NCI-H510A (cell line): ENCODE results near the gene KCNMB2.

Experiments used
- DNase-seq: peaks from one replicate; lab custom pipeline; 2025; lab: John Stamatoyannopoulos, UW

KCNMB2 gene

GRCh38 chr3:178569826-178570225 is 33.6 kb downstream of the KCNMB2 start:
- DNase-seq: no peak

DNA sequence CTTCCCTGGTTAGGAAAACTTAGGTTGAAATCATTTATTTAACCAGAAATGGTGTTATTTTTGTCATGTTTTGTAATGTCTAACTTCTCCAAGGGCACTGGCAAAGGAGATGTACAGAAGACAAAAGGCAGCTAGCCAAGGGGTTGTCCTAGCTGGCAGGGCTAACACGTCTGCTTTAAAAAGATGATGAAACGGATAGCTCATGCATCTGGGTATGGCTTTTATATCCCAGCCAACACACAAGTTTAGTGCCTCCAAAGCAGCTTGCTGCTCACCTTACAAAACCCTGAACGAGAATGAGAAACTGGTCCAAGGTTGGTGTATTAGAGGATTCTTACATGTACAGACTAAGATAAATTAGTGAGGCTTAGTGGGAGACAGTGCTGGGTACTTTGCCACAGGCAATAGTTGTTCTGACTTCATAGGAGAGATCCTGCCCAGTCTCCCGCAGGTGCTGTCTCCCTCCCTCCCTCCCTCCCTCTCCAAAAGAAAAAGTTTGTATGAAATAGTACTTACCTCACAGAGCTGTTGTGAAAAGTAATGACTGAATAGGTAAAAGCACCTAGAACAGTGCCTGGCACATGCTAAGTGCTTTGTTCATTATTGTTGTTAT is 47.8 kb downstream of the KCNMB2 start:
- no peak for DNase-seq

- no peak for DNase-seq
Observed at GRCh38 chr3:178584722-178585380, 48.6 kb downstream of the KCNMB2 start.

GRCh38 chr3:178585454-178585853 is 49.2 kb downstream of the KCNMB2 start:
- no peak for DNase-seq

DNA sequence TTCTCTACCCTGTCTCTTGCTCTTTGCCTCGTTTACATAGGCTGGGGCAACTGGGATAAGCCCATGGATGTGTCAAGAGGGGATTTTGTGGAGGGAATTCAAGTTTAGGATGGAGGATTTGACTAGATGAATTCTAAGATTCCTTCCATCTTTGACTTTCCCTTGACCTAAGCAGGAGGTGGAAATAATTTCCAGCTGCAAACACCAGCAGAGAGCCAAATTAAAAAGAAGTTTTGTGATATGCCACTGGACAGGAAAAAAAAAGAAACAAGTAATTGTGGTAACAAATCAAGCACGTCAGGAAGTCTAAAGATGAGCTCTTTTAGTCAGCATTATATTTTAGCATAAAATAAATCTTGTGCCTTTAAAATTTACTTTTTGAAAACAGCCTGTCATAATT is 49.8 kb downstream of the KCNMB2 start:
- DNase-seq: no peak

- DNase-seq: no peak
Observed at GRCh38 chr3:178588628-178589027, 52.4 kb downstream of the KCNMB2 start.

GRCh38 chr3:178593786-178594185 is 57.5 kb downstream of the KCNMB2 start:
- DNase-seq: no peak

DNA sequence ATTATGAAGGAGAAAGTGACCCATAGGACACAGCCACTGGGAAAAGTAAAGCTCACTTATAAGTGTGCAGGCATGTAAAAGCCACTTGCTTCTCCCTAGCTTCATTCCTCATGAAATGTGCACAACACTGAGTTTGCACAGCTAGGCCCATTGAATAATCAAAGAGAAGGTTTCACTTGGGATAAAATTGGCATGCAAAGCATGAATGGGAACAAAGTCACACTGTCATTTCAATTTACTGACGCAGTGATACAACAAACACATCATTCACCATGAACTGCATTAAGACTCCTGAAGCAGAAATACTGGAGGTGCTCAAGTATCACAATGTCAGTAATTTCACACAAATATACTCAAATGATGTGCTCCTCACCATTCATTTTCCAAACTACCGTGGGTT is 61.1 kb downstream of the KCNMB2 start:
- DNase-seq: no peak

DNA sequence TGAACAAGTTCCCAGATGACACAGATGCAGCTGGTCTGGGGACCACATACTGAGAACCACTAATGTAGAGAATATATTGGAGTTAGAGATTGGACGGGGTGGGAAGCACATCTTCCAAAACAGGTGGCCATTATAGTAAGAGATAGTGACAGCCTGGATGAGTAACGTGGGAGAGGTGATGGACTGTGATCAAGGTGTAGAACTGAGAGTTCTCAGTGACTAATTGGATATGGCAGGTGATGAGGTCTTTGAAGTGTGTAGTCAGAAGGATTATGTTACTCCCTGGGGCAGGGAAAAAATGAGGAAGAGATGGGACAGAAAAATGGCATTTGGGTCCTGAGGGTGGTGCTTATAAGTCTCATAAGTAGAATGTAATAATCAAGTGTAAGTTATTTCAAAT is 66.6 kb downstream of the KCNMB2 start:
- DNase-seq: peak; percentile 76

DNA sequence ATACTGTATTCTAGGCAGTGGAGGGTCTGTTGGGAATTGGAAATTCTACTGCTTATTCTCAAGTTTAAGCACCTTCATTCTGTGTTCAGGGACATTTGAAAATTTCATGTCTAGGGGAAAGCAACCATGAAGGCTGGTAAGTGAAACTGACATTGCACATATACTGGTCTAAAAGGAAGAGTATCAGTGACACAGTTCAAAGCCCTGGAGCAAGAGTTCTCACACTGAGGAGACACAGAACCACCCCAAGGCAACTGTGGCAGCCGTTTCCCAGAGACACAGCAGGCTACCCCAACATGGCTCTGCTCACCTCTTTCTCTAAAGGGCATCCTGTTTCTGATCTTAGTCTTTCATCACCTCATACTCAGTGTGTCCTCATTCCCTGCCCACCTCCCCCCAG is 67.5 kb downstream of the KCNMB2 start:
- no peak for DNase-seq

- DNase-seq: no peak
Observed at GRCh38 chr3:178618197-178618596, 82.0 kb downstream of the KCNMB2 start.

DNA sequence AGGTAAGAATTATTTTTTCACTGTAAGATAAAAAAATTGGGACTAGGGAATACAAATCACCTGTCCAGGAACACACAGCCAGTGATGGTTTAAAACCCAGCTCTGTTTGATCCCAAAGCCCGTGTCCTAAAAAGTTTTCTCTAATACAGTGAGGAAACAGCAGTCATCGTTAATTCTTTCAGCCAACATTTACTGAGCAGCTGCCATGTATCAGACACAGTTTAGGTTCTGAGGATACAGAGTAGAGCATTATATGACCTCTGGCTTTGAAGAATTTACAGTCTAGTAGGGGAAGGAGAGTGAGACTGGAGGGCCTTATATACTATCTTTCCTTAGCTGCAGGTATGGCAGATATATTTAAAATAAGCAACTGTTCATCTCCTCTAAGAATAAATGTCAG is 82.7 kb downstream of the KCNMB2 start:
- DNase-seq: no peak

- DNase-seq: peak; percentile 42
Observed at GRCh38 chr3:178623666-178624255, 87.5 kb downstream of the KCNMB2 start.

DNA sequence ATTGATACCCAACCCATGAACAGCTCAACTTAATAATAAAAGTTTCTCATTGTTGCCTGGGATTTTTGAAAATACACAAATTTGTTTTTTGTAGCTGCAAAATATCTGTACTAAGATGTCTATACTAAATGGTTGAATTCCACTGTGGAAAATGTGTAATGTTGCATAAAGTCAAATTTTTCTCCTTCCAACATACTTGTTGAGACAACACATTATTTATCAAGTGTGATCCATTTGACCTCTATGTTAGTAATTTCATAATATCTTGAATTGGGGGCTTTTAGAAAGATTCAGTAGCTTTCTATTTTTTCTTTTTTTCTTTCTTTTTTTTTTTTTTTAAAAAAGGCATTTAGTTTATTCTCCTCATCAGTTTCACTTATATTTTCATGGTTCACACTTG is 88.0 kb downstream of the KCNMB2 start:
- DNase-seq: no peak

DNA sequence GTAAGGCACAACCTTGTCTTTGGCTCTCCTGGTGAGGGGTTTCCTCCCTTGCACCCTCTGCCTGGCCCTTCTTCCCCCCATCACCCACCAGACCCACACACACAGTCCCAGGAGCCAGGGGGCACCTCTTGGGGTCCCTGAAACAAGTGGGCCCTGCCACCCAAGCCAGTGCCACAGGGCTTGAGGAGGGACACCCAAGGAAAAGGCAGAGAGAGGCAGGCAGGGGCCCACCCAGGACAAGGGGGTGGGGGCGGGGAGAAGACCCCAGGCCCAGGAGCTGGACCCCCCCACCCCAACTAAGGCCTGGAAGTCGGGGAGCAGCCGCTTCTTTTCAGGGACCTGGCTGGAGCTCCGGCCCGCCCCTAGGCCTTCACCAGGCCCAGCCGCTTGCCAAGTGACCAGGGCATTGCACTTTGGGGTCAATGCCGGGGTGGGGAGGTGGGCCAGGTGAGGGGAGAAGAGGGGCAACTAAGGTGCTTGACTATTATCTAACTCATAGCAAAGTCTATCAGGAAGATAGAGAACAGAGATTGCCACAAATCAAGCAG is 88.9 kb downstream of the KCNMB2 start:
- no peak for DNase-seq

DNA sequence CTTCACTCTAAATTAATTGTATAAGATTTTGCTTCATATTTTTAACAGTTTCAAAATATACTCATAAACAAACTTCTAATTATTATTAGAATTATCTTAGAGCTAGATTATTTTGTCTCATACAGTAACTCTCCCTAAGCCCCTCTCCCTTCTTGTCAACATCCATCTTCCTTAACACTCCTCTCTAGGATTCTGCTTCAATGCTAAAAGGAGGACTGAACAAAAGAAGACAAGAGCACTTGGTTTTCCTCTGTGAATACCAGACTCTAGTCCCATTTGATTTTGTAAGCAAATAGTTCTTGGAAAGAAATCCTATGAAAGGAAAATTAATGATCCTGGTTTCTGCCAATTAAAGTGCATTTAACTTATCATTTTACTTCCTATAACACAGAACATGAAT is 91.8 kb downstream of the KCNMB2 start:
- no peak for DNase-seq

DNA sequence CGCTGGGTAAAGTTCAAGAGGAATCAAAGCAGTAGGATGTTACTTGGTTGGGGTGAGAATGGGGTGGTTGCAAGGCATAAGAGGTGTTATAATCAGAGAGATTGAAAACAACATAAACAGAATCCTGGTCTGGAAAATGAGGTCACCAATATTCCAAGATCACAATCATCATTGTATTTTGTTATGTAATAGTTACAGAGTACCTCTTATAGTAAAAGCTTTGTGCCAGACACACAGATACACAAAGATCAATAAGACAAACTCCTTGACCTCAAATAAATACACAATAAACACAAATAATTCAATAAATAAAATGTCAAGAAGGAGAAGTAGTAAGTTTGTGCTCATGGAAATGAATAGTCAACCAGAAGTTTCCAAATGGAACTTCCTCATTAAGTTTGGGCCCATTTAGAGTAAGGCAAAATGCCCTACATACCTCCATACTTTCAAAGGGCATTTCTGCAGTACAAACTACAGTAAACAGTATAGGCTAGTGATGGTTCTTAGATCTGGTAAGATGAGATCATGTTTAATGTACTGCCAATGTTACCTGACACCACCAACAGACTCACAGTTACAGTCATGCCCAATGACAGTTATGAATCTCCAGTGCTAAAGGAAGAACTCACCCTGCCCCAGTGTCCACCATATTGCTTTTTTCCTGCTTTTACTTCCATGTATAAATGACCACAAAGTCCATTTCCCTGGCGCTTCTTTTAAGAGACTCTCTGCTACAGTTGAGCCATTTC is 93.4 kb downstream of the KCNMB2 start:
- DNase-seq: peak; percentile 50

DNA sequence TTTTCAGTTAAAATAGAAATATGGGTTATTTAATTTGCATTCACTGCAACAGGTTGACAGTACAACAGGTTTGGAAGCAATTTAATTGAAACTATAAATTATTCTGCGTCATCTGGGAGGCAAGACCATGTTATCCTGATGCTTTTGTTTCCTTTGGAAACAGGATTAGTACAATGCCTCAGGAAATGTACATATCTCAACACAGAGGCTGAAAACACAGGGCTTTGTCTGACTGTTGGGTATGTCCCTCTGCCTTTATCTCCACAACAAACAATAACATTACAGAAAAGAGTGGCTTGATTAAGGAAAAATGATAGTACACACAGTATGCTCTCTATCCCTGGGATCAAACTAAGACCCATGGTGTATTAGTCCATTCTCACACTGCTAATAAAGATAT is 95.7 kb downstream of the KCNMB2 start:
- no peak for DNase-seq

DNA sequence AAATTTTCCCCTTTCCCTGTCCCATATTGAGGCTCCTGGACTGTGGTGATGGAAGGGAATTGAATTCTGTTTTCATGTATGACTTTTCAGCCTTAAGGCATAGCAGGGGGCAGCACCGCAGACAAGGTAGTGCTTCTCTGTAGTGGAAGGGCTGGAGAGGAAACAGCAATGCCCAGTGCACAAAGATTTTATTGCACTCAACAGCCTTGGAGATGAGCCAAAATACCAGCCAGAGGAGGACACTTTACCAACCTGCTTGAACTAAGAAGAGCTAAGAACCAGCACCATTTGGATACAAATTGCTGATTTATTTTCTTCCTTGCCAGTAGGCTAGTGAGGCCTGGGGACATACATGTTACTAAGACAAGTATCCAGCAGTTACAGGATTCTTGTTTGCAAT is 98.7 kb downstream of the KCNMB2 start:
- peak; percentile 22 for DNase-seq

- no peak for DNase-seq
Observed at GRCh38 chr3:178637802-178638201, 101.6 kb downstream of the KCNMB2 start.

DNA sequence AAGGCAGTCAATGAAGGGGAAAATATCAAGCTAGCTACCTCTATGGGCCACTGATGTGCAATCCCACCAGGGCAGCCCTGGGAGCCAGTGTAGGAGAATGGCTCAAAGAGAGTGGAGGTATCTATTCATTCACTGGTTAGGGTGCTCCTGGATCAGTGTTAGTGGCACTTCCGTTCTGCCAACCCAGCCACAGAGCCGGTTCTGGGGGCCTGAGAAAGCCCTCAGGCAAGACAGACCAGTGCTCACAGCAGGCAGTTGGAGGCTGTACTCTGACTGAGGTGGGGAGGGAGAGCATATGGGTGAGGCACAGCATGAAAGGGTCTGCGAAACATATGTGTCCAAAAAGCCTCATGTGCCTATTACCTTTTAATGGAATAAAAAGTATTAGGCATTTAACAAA is 109.3 kb downstream of the KCNMB2 start:
- no peak for DNase-seq

- no peak for DNase-seq
Observed at GRCh38 chr3:178646186-178646862, 110.1 kb downstream of the KCNMB2 start.
